GM12874 (cell line): ENCODE results near the gene MAST3.

Experiments used
- TF ChIP-seq, protein P1 (sequence below): IDR thresholded peaks from 2 replicates; pipeline ENCODE4 v1.5.1; 2011; ENCODE audit warnings: low read depth, mild to moderate bottlenecking, control low read depth, low read length, moderate library complexity; ENCODE audit not compliant: insufficient read depth

Gene MAST3

DNA sequence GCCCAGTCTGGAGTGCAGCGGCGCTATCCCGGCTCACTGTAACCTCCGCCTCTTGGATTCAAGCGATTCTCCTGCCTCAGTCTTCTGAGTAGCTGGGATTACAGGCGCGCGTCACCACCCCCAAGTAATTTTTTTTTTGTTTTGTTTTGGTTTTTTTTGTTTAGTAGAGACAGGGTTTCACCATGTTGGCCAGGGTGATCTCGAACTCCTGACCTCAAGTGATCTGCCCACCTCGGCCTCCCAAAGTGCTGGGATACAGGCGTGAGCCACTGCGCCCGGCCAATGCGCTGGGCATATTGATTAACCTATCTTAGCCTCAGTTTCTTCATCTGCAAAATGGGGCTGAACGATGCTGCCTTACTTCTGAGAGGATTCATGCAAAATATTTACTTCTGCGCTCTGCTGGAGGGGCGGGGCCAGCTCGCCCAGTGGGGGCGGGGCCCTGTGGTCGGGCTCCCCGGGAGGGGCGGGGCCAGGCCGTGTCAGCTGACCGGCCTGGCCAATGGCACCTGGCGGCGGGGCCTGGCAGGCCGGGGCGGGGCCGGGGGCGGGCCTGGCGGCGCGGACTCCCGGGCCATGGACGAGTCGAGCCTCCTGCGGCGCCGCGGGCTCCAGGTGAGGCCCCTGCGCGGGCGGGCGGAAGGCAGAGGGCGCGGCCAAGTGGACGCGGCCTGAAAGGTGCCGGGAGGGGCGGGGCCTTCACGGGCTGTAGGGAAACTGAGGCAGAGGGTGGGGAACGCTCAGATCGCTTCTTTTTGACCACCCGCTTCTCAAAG lies at the start of gene MAST3:
Gene MAST3, plus strand, starts transcription at position 562 of the 776 bp plus-strand sequence. Its CDS starts 15 bp downstream, at position 577.
- TF ChIP-seq, protein P1, sequence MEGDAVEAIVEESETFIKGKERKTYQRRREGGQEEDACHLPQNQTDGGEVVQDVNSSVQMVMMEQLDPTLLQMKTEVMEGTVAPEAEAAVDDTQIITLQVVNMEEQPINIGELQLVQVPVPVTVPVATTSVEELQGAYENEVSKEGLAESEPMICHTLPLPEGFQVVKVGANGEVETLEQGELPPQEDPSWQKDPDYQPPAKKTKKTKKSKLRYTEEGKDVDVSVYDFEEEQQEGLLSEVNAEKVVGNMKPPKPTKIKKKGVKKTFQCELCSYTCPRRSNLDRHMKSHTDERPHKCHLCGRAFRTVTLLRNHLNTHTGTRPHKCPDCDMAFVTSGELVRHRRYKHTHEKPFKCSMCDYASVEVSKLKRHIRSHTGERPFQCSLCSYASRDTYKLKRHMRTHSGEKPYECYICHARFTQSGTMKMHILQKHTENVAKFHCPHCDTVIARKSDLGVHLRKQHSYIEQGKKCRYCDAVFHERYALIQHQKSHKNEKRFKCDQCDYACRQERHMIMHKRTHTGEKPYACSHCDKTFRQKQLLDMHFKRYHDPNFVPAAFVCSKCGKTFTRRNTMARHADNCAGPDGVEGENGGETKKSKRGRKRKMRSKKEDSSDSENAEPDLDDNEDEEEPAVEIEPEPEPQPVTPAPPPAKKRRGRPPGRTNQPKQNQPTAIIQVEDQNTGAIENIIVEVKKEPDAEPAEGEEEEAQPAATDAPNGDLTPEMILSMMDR = no peak

DNA sequence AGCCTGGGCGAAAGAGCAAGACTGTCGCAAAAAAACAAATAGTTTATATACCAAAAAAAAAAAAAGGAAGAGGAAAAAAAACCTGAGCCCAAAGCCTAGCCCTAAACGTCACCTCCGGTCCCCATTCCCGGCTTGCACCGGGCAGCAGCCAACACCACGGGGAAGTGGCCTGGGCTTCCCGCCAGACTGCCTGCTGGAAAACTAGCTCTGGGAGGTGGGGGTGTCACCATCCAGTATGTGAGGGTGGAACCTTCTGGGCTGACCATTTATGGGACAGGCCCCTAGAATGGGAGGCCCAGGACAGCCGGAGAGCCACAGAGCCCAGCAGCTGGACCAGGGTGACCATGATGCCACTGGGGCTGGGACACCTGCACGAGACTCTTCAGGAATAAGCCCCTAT lies 48.2 kb upstream of the MAST3 start:
- TF ChIP-seq, protein P1 = no peak

DNA sequence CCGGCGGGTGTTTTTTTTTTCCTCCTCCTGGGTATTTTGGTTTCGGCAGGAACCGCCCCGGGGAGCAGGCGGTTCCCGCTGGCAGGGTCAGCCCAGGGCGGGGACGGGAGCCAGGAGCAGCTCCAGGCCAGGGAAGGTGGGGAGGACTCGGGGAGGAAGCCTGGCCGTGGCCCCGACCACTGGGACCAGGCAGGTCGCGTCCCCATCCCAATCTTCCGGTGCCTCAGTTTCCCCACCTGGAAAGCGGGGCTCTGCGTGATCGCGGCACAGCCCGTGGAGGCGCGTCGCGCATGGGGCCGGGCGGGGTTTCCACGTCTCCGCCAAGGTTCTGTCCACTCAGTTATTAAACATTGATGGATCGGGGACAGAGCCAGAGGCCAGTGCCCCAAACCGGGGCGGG lies 45.7 kb upstream of the MAST3 start:
- TF ChIP-seq, protein P1 = no peak

DNA sequence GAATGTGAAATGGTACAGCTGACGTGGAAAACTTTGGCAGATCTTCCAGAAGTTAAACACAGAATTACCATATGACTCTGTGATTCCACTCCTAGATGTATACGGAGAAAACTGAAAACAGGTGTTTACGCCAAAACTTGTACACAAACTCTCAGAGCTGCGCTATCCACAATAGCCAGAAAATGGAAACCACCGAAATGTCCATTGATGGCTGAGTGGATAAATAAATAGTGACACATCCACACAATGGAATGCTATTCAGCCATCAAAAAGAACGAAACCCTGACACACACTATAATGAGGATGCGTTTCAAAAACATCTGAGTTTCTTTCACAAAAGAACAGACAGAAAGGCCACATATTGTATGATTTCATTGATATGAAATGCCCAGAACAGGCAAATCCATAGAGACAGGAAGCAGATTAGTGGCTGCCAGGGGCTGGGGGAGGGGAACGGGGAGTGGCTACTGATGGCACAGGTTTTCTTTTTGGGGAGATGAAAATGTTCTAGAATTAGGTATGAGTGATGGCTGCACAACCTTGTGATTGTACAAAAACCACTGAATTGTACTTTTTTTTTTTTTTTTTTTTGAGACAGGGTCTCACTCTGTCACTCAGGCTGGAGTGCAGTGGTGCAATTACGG lies 43.9 kb upstream of the MAST3 start:
- TF ChIP-seq, protein P1 = no peak

DNA sequence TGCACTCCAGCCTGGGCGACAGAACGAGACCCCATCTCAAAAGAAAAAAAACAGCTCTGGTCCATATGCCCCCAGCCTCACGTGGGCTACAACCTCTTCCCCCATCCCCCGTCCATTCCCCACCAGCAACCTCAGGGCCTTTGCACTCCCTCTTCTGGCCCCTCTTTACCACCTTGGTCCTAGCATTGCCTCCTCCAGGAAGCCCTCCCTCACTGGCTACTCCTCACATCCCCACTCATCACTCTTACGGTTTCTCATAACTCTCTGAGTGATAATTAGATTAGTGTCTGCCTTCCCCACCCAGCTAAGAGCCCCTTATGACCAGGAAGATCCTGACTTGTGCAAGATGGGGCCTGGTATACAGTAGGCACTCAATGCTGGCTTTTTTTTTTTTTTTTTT lies 41.6 kb upstream of the MAST3 start:
- TF ChIP-seq, protein P1 = no peak

DNA sequence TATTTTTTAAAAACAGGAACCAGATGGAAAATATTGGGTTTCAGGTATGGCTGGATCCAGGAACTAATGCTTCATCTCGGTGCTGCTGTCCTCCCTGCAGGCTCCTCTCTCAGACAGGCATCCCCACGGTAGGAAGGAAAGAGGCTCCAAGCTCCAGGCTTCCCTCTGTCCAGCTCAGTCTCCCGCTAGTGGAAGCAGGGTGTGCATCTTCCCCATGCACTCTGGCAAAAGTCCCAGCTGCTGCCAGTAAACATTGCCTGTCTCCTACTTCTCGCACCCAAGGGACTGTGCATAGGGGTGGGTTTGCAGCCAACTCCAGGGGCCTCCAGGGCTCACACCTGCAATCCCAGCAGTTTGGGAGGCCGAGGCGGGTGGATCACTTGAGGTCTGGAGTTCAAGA lies 40.0 kb upstream of the MAST3 start:
- TF ChIP-seq, protein P1 = no peak

DNA sequence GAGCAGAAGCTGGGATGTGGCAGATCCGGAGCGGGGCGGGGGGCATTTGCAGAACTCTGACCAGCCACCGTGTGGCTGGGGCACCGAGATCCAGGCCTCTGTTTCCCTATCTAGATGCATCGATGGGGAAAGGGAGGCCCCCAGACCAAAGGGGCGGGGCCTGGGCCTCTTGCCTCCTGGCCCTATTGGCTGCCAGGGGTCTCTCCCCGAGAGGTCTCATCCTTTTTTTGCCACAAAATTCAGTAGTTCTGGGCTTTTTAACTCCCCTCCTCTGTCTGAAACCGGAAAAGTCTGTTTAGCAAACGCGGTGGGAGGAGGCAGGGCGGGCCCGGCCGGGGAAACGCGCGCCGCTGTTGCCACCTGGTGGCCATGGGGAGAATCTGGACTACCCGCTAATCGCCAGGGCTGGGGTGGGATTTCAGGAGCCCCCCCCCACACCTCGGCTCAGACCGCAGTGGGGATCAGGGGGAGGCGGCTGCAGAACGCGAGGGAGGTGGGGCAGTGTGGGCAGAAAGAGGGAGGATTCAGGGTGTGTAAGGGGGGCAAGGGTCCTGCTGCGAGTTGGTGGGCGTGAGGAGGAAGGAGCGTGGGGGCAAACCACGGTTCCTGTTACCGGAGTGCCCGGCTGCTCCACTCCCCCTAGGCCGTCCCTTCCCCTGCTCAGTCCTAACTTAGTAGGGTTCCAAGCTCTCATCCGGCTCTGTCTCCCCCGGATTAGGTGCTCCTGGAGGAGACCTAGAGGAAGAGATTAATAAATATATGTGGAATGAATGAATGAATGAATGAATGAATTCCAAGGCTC lies 39.2 kb upstream of the MAST3 start:
- TF ChIP-seq, protein P1 = peak; percentile 84
